Breast epithelium (tissue), 3 donors: Measurements from ENCODE around the gene FOLR1.

Source experiments
- POLR2A ChIP-seq: fragments of 450-650 bp; IDR thresholded peaks from one replicate; pipeline ENCODE4 v1.6.1; 2016; ENCODE audit warnings: antibody characterized with exemption, mild to moderate bottlenecking, moderate library complexity
- TF ChIP-seq, protein P1 (sequence below), 3 donors: fragments of 450-650 bp; IDR thresholded peaks; one replicate each; pipeline ENCODE4 v1.5.1; 2016 to 2017; ENCODE audit warnings: antibody characterized with exemption in 3 of 3, mild to moderate bottlenecking in 3 of 3, moderate library complexity in 3 of 3

DNA sequence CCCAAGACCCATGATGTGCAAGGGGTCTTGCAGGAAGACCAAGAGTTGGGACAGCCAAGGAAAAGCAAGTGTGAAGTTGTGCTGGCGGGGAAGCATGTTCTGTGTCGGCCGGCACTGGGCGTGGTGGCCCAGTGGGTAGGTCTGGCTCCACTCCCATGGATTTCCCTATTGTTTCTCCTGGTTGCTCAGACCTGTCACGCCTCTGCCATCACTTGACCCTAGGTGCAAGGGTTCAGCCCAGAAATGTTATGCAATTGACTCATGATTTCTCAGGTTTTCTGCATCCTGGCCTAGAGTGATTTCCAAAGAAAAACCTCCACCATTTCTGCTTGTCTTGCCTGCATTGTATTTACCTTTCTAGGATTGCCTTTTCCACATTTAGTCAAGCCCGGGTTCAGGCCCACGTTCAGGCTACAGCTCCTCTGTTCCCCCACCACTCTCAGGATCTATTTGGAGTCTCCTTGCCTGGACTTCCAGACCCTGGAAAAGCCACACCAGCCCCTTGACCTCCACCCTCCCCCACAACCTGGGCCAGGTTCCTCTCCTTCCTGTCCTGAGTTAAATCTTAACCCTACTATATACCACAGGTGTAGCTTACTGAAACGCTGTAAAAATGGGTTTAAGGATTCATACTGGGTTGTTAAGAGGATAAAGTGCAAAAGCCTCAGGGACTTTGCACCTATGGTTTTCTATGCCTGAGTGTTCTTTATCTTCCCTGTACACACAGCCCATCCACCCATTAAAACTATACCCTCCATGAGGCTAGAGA is 17.5 kb upstream of the FOLR1 start:
- TF ChIP-seq POLR2A: no peak
- TF ChIP-seq, protein P1, sequence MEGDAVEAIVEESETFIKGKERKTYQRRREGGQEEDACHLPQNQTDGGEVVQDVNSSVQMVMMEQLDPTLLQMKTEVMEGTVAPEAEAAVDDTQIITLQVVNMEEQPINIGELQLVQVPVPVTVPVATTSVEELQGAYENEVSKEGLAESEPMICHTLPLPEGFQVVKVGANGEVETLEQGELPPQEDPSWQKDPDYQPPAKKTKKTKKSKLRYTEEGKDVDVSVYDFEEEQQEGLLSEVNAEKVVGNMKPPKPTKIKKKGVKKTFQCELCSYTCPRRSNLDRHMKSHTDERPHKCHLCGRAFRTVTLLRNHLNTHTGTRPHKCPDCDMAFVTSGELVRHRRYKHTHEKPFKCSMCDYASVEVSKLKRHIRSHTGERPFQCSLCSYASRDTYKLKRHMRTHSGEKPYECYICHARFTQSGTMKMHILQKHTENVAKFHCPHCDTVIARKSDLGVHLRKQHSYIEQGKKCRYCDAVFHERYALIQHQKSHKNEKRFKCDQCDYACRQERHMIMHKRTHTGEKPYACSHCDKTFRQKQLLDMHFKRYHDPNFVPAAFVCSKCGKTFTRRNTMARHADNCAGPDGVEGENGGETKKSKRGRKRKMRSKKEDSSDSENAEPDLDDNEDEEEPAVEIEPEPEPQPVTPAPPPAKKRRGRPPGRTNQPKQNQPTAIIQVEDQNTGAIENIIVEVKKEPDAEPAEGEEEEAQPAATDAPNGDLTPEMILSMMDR (IDR thresholded peaks at IDR 0.05): no peak
